Measurements from ENCODE around the gene STK38L.

STK38L gene

GRCh38 chr12:27359578-27360340 is 115.7 kb downstream of the STK38L start:
- no peak for DNase-seq

GRCh38 chr12:27361372-27361771 is 117.3 kb downstream of the STK38L start:
- DNase-seq, result no peak

- no peak for DNase-seq
Measured at GRCh38 chr12:27366621-27367020, 122.5 kb downstream of the STK38L start.

- no peak for DNase-seq
Measured at GRCh38 chr12:27367078-27367477, 123.0 kb downstream of the STK38L start.

All from NCI-H524 treated with DMSO at 0.1 percent for 48 hours (cell line).